K562 (cell line): Measurements from ENCODE around the gene TOM1L1. TPM values are rescaled to one million over a fixed set of nuclear protein-coding genes. Genes with fewer than 3 reads are reported as not detected.

Experiments
- ATAC-seq: fragments of 200-7000 bp; cut with Tn5 transposase; 3 replicates; pipeline ENCODE4 v1.9.1; 2020; ENCODE audit warnings: moderate library complexity
- BruUV-seq: library from RNA; stranded (reverse); fragments of 400-500 nt; replicated peaks from 2 replicates; lab custom pipeline; 2021; lab: Mats Ljungman, UMichigan
- CTCF ChIA-PET: fragments of 300-600 bp; formaldehyde crosslinking; extraction: SDS; loops from one replicate; lab custom pipeline; 2021; ENCODE audit warnings: low intra/inter-chr PET ratio; lab: Yijun Ruan, JAX
- POLR2A ChIA-PET: fragments of 300-600, 350-650 bp; sonication (Branson Sonifier 250); formaldehyde crosslinking; extraction: SDS; loops from one replicate; lab custom pipeline; 2021; ENCODE audit warnings: antibody characterized with exemption, inconsistent platforms; lab: Yijun Ruan, JAX
- DNase-seq, 4 experiments: peaks; one replicate each; pipeline versions ENCODE4 v3.0.0 to v3.0.0-alpha.2; 2011 to 2018; ENCODE audit warnings: low spot score in 3 of 4, mixed read lengths in 3 of 4; ENCODE audit errors: extremely low read depth in 1 of 4
- FAIRE-seq: peaks from 2 replicates; lab custom pipeline; 2011; peaks lifted over from hg19 to GRCh38; lab: Jason Lieb, UNC
- H2AFZ ChIP-seq: 2 replicates; pipeline ENCODE4 v1.6.0; 2011; ENCODE audit warnings: low read depth, low read length, control low read depth, inconsistent platforms
- H3K27ac ChIP-seq: fragments of 200-600 bp; 3 replicates; pipeline ENCODE4 v1.8.0; 2011; ENCODE audit warnings: low read depth, mild to moderate bottlenecking, control low read depth, inconsistent platforms, low read length, moderate library complexity, mixed read lengths; ENCODE audit errors: extremely low read depth
- H3K27me3 ChIP-seq, 2 experiments: fragments of 300-600 bp in 1 of 2; 2 replicates in 1 of 2; 3 replicates in 1 of 2; pipeline versions ENCODE4 v1.6.0 to v1.8.0; 2011; ENCODE audit warnings: inconsistent platforms in 2 of 2, low read length in 2 of 2, mild to moderate bottlenecking in 1 of 2, mixed read lengths in 1 of 2, moderate library complexity in 1 of 2; ENCODE audit not compliant: control insufficient read depth in 2 of 2, insufficient read depth in 2 of 2
- H3K36me3 ChIP-seq: fragments of 300-600 bp; 3 replicates; pipeline ENCODE4 v1.8.0; 2011; ENCODE audit warnings: mild to moderate bottlenecking, low read length, inconsistent platforms; ENCODE audit not compliant: control insufficient read depth, insufficient read depth
- H3K4me1 ChIP-seq, 2 experiments: fragments of 200-600 bp in 1 of 2; replicated peaks in 1 of 2; 2 replicates in 1 of 2; 3 replicates in 1 of 2; pipeline versions ENCODE4 v1.5.1 to v1.8.0; 2011; ENCODE audit warnings: inconsistent platforms in 2 of 2, low read length in 2 of 2, mild to moderate bottlenecking in 1 of 2, mixed read lengths in 1 of 2, moderate library complexity in 1 of 2; ENCODE audit not compliant: control insufficient read depth in 2 of 2, insufficient read depth in 2 of 2
- H3K4me2 ChIP-seq: 2 replicates; pipeline ENCODE4 v1.6.1; 2011; ENCODE audit warnings: low read length, control low read depth, inconsistent platforms, mixed read lengths; ENCODE audit not compliant: insufficient read depth
- H3K4me3 ChIP-seq: fragments of 200-600 bp; sonication (generic), shearing (Covaris generic); 2 replicates; pipeline ENCODE4 v1.5.1; 2016; ENCODE audit warnings: control low read depth, inconsistent platforms
- H3K79me2 ChIP-seq: fragments of 200-600 bp; 3 replicates; pipeline ENCODE4 v1.8.0; 2011; ENCODE audit warnings: low read length, inconsistent platforms; ENCODE audit not compliant: control insufficient read depth, insufficient read depth
- H3K9ac ChIP-seq, 2 experiments: 2 replicates each; pipeline versions ENCODE4 v1.6.0 to v1.6.1; 2011; ENCODE audit warnings: low read depth in 2 of 2, low read length in 2 of 2, control low read depth in 1 of 2, inconsistent platforms in 1 of 2, mild to moderate bottlenecking in 1 of 2, mixed read lengths in 1 of 2; ENCODE audit not compliant: insufficient read depth in 1 of 2
- H3K9me1 ChIP-seq: one replicate; pipeline ENCODE4 v1.6.0; 2011; ENCODE audit warnings: inconsistent platforms, mild to moderate bottlenecking, low read length, moderate library complexity; ENCODE audit not compliant: control insufficient read depth, insufficient read depth
- H3K9me3 ChIP-seq: replicated peaks from 2 replicates; pipeline ENCODE4 v1.5.1; 2011; ENCODE audit warnings: low read depth, low read length, inconsistent platforms; ENCODE audit not compliant: control insufficient read depth, insufficient read depth
- H4K20me1 ChIP-seq: replicated peaks from 2 replicates; pipeline ENCODE4 v1.6.1; 2011; ENCODE audit warnings: low read length, inconsistent platforms, mixed read lengths; ENCODE audit not compliant: control insufficient read depth, insufficient read depth
- EP300 ChIP-seq: IDR thresholded peaks from 2 replicates; pipeline ENCODE4 v1.6.1; 2012; ENCODE audit warnings: low read length, improper control_type of control experiment
- FOXA3 ChIP-seq, 2 experiments: fragments of 450-650 bp in 1 of 2; sonication (generic) in 1 of 2; formaldehyde crosslinking; IDR thresholded peaks in 1 of 2; conservative IDR thresholded peaks in 1 of 2; 2 replicates each; pipeline versions ENCODE4 v1.4.0 to v1.8.0; 2020 to 2022; ENCODE audit warnings: mild to moderate bottlenecking in 2 of 2, missing genetic modification reagents in 1 of 2
- GTF2F1 ChIP-seq: IDR thresholded peaks from 2 replicates; pipeline ENCODE4 v1.6.1; 2011; ENCODE audit warnings: low read depth, low read length, improper control_type of control experiment
- HES1 ChIP-seq: fragments of 450-650 bp; IDR thresholded peaks from 2 replicates; pipeline ENCODE4 v1.6.1; 2016; ENCODE audit warnings: low read depth, mild to moderate bottlenecking, moderate library complexity
- HINFP ChIP-seq: fragments of 450-650 bp; conservative IDR thresholded peaks from 2 replicates; pipeline ENCODE4 v1.6.1; 2016; ENCODE audit warnings: missing genetic modification characterization, low read depth, mild to moderate bottlenecking, control low read depth, missing compliant biosample characterization
- HMGXB4 ChIP-seq: sonication (generic); formaldehyde crosslinking; IDR thresholded peaks from 2 replicates; pipeline ENCODE4 v1.8.1; 2023; ENCODE audit warnings: mild to moderate bottlenecking, missing genetic modification reagents
- IRF1 ChIP-seq: sonication (generic); formaldehyde crosslinking; IDR thresholded peaks from 2 replicates; pipeline ENCODE4 v1.8.0; 2022; ENCODE audit warnings: missing genetic modification reagents, mild to moderate bottlenecking, borderline replicate concordance
- NFRKB ChIP-seq: fragments of 450-650 bp; IDR thresholded peaks from 2 replicates; pipeline ENCODE4 v1.6.1; 2016; ENCODE audit warnings: low read depth
- PYGO2 ChIP-seq: fragments of 450-650 bp; IDR thresholded peaks from 2 replicates; pipeline ENCODE4 v1.6.1; 2016; ENCODE audit warnings: mild to moderate bottlenecking, missing genetic modification characterization, moderate library complexity, missing compliant biosample characterization
- RBFOX2 ChIP-seq: fragments of 200-400 bp; formaldehyde crosslinking; IDR thresholded peaks from 2 replicates; pipeline ENCODE4 v1.6.1; 2017; ENCODE audit warnings: low read depth, mild to moderate bottlenecking, low read length, moderate library complexity
- RFX1 ChIP-seq: fragments of 450-650 bp; IDR thresholded peaks from 2 replicates; pipeline ENCODE4 v1.6.1; 2016; ENCODE audit warnings: mild to moderate bottlenecking, moderate library complexity
- SNRNP70 ChIP-seq: fragments of 200-400 bp; formaldehyde crosslinking; optimal IDR thresholded peaks from 2 replicates; pipeline ENCODE3; 2017; ENCODE audit warnings: low read depth, low read length
- TBL1XR1 ChIP-seq, 2 experiments: IDR thresholded peaks; 2 replicates each; pipeline ENCODE4 v1.6.1; 2012; ENCODE audit warnings: improper control_type of control experiment in 2 of 2, low read length in 2 of 2, mild to moderate bottlenecking in 1 of 2
- ZFP1 ChIP-seq: fragments of 450-650 bp; formaldehyde crosslinking; IDR thresholded peaks from 2 replicates; pipeline ENCODE4 v1.4.0; 2020; ENCODE audit warnings: mild to moderate bottlenecking, mixed read lengths
- ZNF12 ChIP-seq: sonication (generic); formaldehyde crosslinking; IDR thresholded peaks from 2 replicates; pipeline ENCODE4 v1.4.0; 2020; ENCODE audit warnings: mild to moderate bottlenecking, missing genetic modification reagents
- ZNF766 ChIP-seq: fragments of 200-800 bp; sonication (Bioruptor generic); conservative IDR thresholded peaks from 2 replicates; pipeline ENCODE4 v1.6.1; 2016; ENCODE audit warnings: missing genetic modification characterization, missing compliant biosample characterization
- WGBS: fragments of 100-300 bp; shearing (Covaris generic); methylation state at CpG from one replicate; pipeline ENCODE4 v1.1.6; 2016; ENCODE audit warnings: low coverage, mixed read lengths; ENCODE audit not compliant: insufficient coverage; ENCODE audit errors: missing lambda C conversion rate; 5-methylcytosine and 5-hydroxymethylcytosine counted together
- in situ Hi-C: fragments of 300-500 bp; cut with MboI; formaldehyde crosslinking; loops from 4 replicates; pipeline ENCODE4 v1.15.0; 2018; ENCODE audit warnings: inconsistent platforms, mixed read lengths
- intact Hi-C: fragments of 100-400 bp; cut with micrococcal nuclease; formaldehyde crosslinking; loops from 2 replicates; pipeline ENCODE4 v1.14.2; 2022
- polyA plus RNA-seq, 8 experiments: library from polyadenylated mRNA; depleted of rRNA in 4 of 8; stranded (reverse) in 5 of 8; unstranded in 3 of 8; fragments of >200 nt; fragmentation: Nextera tagmentation in 2 of 8; fragmentation: Illumina TruSeq in 1 of 8; extraction: Ambion mirVana in 2 of 8; extraction: Trizol in 1 of 8; gene quantifications; 2 replicates each; pipeline versions ENCODE4 v1.2.1 to v1.2.3, GENCODE V29; 2011 to 2014; ENCODE audit warnings: inconsistent platforms in 1 of 8, missing spikeins in 1 of 8
- total RNA-seq, 7 experiments: library from RNA; depleted of rRNA in 6 of 7; stranded (reverse); fragments of >200 nt in 6 of 7; fragmentation: Illumina TruSeq in 2 of 7; extraction: Trizol in 2 of 7; gene quantifications; 2 replicates each; pipeline versions ENCODE4 v1.2.1 to v1.2.3, GENCODE V29; 2011 to 2021; ENCODE audit warnings: low replicate concordance in 1 of 7

The TOM1L1 gene
- total and polyA plus RNA-seq, 9 of the 15 experiments (the other 6 are each of a cell fraction or from before 2014, with no cell fraction given) = 21.3 to 74.3 (median 31.0) TPM

GRCh38 chr17:54935471-54935870 is 34.8 kb downstream of the TOM1L1 start:
- in situ Hi-C loops (no loop called here), intact Hi-C loops (no loop called here)
- Histone ChIP-seq H3K9ac (no peak overlapping the region), H3K27me3 (no peaks in the 10 kb centered on the region), H3K4me2 (no peak overlapping the region), H3K36me3 (peaks cover 47% of the 10 kb centered on the region; the same call in 2 of the 3 replicates), H3K4me3 (no peak overlapping the region), H2AFZ (no peak overlapping the region), H3K79me2 (no peaks in the 10 kb centered on the region), H3K27ac (no peak overlapping the region), H4K20me1 (no peaks in the 10 kb centered on the region), H3K9me3 (no peaks in the 10 kb centered on the region), H3K4me1 (no peaks in the 10 kb centered on the region), H3K9me1 (no peaks in the 10 kb centered on the region)
- ATAC-seq = no peak
- TF ChIP-seq HINFP (tag) = no peak
- TF ChIP-seq ZNF766 (CRISPR knock-in tag) = no peak
- no peak for TF ChIP-seq FOXA3 (CRISPR knock-in tag; conservative IDR thresholded peaks at IDR 0.05 in 1 of 2, IDR thresholded peaks at IDR 0.05 in 1 of 2)
- no peak for TF ChIP-seq NFRKB
- no peak for TF ChIP-seq ZFP1 (CRISPR knock-in tag)
- TF ChIP-seq RBFOX2 = no peak
- TF ChIP-seq GTF2F1 = no peak
- no peak for TF ChIP-seq TBL1XR1 (IDR thresholded peaks at IDR 0.05; ENCODE audit: low read length in 2 of 2)
- TF ChIP-seq IRF1 (CRISPR knock-in tag) = no peak
- TF ChIP-seq HMGXB4 (CRISPR knock-in tag) = no peak
- TF ChIP-seq HES1 = no peak
- TF ChIP-seq SNRNP70 = no peak
- no peak for TF ChIP-seq ZNF12
- no peak for TF ChIP-seq EP300
- no peak for TF ChIP-seq RFX1
- TF ChIP-seq PYGO2 (tag) = no peak
- no TSS peak for BruUV-seq
- POLR2A ChIA-PET = no interaction called here
- WGBS = 89% methylated on average over 5 of the region's 5 CpGs
- no peak for FAIRE-seq
- CTCF ChIA-PET = no interaction called here
- no peak for DNase-seq
